Stimulated activated memory B cell treated with anti-CD40 and anti-IgM and Interleukin-4, amounts not matched to agents 10 μg/mL and 1 μg/mL and 100 μg/mL, for 72 hours (primary cell): Measurements from ENCODE around the gene ITPR2.
"Not testable (repeated sequence)": the region's sequence is repeated elsewhere in the genome, so short reads cannot be mapped to it uniquely, and the experiment has no call there.

Experiments used
- ATAC-seq: fragments of 150-1000 bp; cut with Tn5 transposase; 2 replicates; pipeline ENCODE4 v1.10.0; 2021
- H3K27ac Mint-ChIP-seq: one replicate; pipeline ENCODE4 v1.8.0; 2022; ENCODE audit warnings: mild to moderate bottlenecking, mixed read lengths
- H3K27me3 Mint-ChIP-seq: one replicate; pipeline ENCODE4 v1.8.0; 2022; ENCODE audit warnings: mixed read lengths
- H3K36me3 Mint-ChIP-seq: one replicate; pipeline ENCODE4 v1.8.0; 2022; ENCODE audit warnings: mixed read lengths
- H3K4me1 Mint-ChIP-seq: one replicate; pipeline ENCODE4 v1.8.0; 2022; ENCODE audit warnings: mixed read lengths
- H3K4me3 Mint-ChIP-seq: one replicate; pipeline ENCODE4 v1.8.0; 2022; ENCODE audit warnings: mild to moderate bottlenecking, moderate library complexity, mixed read lengths
- H3K9me3 Mint-ChIP-seq: one replicate; pipeline ENCODE4 v1.8.0; 2022; ENCODE audit warnings: mixed read lengths

Gene ITPR2

DNA sequence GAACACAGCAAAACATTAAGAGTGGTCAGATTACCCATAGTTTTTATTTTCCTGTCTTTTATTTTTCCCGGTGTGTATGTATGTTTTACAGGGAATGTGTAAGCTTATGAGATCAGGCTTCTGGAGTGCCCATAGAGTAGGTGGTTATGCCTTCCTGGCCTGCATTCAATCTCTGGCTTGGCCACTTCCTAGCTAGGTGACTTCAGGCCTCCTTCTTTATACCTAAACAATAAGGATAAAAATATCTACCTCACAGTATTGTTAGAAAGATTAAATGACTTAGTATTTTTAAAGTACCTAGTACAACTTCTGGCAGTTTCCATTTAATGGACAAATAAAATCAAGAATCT is 42.4 kb downstream of the ITPR2 start:
- Mint-ChIP-seq H3K9me3 (no peaks in the 10 kb centered on the region), H3K36me3 (peaks cover 22% of the 10 kb centered on the region), H3K4me1 (peaks cover 17% of the 10 kb centered on the region), H3K4me3 (no peak overlapping the region), H3K27me3 (no peaks in the 10 kb centered on the region), H3K27ac (no peak overlapping the region)
- no peak for ATAC-seq

DNA sequence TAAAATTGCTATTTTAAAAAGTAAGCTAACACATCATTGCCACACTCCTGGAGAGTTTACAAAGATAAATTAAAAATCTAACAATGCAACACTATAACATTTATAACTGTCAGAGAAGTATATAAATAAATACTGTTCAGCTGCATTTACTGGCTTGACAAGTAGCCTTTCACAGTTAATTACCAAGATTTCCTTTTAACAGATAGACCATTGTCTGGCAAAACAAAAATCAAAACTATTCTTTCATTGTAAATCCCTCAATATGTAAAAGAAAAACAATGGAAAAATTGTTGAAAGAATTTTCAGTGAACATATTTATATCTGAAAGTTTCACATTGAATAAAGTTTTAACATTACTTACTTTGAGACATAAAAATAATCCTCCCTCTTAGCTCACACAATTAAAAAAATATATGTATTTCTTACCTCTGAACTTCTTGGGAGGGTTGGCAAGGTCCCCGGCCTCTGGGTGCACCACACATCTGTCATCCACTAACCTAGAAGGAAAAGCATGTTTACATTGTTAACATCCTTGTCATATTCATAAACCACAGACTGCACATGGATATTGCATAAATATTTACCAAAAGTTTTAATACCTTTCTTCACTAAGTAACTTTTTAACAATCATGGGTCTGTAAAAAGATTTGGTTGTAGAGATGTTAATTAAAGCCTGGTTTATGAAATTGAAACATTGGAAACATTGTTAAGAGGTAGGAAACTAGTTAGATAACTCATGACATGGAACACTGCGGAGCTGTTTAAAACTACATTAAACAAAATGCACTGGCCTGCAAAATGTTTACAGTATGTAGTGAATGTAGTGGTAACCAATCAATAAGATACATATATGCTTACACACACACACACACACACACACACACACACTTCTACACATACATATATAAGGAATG is 43.0 kb downstream of the ITPR2 start:
- Mint-ChIP-seq H3K36me3 (peaks cover 22% of the 10 kb centered on the region), H3K9me3 (no peaks in the 10 kb centered on the region), H3K4me3 (no peak overlapping the region), H3K27me3 (no peaks in the 10 kb centered on the region), H3K4me1 (peaks cover 17% of the 10 kb centered on the region), H3K27ac (no peak overlapping the region)
- no peak for ATAC-seq

DNA sequence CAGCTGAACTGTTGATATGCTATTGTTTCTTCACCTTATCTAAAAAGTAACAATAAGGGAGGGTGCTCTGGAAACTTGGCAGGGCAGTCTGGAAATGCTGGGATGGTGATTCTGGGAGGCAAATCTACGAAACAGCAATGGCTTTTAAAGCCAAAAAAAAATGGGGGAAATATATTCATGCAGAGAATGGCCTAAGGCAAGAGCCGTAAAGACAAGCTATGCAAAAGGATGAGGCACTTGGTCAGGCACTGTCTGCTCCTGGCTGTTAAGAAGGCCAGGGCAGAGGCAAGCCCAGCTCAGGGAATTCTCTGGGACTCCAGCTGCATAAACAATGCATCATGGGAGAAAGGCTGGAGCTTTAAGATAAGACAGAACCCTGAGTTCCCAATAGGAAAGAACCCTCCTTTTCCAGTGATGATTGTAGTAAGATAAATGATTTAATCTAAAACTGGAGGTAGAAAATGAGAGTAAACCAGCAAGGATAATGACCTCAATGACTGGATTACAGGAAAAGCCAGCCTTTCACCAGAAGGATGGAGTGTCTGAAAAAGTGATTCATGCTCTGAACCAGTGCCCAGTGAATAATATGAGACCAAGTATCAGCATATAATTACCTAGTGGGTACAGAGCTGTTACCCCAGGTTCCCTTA is 46.0 kb downstream of the ITPR2 start:
- Mint-ChIP-seq H3K9me3 (no peaks in the 10 kb centered on the region), H3K4me3 (no peak overlapping the region), H3K36me3 (peaks cover 37% of the 10 kb centered on the region), H3K27me3 (no peaks in the 10 kb centered on the region), H3K4me1 (peaks cover 20% of the 10 kb centered on the region), H3K27ac (no peak overlapping the region)
- no peak for ATAC-seq

DNA sequence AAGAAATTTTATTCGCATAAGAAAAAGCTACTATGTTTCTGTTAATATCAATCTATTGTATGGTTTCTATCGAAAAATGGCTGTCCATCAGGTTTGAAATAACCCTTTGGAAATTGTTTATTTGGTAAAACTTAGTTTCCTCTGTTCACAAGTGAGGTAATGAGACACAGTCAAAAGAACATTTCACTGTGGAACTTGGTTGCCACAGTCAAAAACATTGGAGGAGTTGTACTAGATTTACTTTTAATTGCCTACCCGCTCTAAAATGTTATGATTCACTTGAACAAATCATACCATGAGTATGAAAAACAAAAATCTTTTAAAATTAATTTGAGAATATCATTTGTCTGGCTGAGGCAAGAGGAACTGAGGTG is 46.5 kb downstream of the ITPR2 start:
- peaks cover 40% of the 10 kb centered on the region for H3K36me3 Mint-ChIP-seq
- ATAC-seq = no peak
- no peaks in the 10 kb centered on the region for H3K27me3 Mint-ChIP-seq
- peaks cover 15% of the 10 kb centered on the region for H3K4me1 Mint-ChIP-seq
- no peak overlapping the region for H3K4me3 Mint-ChIP-seq
- H3K9me3 Mint-ChIP-seq = no peaks in the 10 kb centered on the region
- H3K27ac Mint-ChIP-seq = no peak overlapping the region

DNA sequence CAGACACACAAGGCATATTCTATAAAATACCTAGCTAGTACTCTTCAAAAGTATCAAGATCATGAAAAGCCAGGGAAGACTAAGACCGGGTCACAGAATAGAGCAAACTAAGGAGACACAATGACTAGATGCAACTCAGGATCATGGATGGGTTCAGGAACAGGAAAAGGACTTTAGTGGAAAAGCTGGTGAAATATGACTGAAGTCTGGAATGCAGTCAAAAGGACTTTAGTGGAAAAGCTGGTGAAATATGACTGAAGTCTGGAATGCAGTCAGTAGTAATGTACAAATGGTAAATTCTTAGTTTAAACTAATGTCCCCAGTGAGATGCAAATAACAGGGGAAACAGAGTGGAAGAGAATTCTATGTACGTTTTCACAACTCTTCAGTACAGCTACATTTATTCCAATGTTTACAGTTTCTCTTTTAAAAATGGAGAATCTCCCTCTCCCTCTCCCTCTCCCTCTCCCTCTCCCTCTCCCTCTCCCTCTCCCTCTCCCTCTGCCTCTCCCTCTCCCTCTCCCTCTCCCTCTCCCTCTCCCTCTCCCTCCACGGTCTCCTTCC is 49.1 kb downstream of the ITPR2 start:
- peaks cover 59% of the 10 kb centered on the region for H3K36me3 Mint-ChIP-seq
- H3K27ac Mint-ChIP-seq, H3K4me1 Mint-ChIP-seq, ATAC-seq, H3K27me3 Mint-ChIP-seq, H3K4me3 Mint-ChIP-seq, H3K9me3 Mint-ChIP-seq: not testable (repeated sequence)

DNA sequence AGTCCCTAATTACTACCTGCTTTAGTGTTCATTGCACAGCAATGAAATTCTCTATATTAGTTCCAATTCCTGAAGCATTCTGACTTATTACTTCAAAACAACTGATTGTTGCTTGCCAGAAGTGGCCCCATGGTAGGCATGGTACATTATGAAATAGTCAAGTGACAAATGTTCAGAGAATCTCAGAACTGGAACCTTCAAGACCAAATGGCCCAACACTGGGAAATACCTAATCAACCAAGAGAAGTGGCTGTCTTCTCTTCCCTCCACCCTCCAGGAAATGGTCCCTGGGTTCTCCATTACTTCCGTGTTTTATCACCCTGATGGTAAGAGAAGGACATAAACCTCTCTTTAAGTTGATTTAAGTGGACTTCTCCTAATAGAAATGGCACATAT is 49.9 kb downstream of the ITPR2 start:
- H3K9me3 Mint-ChIP-seq = peaks cover 5% of the 10 kb centered on the region
- H3K27ac Mint-ChIP-seq = no peak overlapping the region
- H3K4me3 Mint-ChIP-seq = no peak overlapping the region
- peaks cover 58% of the 10 kb centered on the region for H3K36me3 Mint-ChIP-seq
- no peak for ATAC-seq
- H3K27me3 Mint-ChIP-seq = no peaks in the 10 kb centered on the region
- H3K4me1 Mint-ChIP-seq = peaks cover 5% of the 10 kb centered on the region

DNA sequence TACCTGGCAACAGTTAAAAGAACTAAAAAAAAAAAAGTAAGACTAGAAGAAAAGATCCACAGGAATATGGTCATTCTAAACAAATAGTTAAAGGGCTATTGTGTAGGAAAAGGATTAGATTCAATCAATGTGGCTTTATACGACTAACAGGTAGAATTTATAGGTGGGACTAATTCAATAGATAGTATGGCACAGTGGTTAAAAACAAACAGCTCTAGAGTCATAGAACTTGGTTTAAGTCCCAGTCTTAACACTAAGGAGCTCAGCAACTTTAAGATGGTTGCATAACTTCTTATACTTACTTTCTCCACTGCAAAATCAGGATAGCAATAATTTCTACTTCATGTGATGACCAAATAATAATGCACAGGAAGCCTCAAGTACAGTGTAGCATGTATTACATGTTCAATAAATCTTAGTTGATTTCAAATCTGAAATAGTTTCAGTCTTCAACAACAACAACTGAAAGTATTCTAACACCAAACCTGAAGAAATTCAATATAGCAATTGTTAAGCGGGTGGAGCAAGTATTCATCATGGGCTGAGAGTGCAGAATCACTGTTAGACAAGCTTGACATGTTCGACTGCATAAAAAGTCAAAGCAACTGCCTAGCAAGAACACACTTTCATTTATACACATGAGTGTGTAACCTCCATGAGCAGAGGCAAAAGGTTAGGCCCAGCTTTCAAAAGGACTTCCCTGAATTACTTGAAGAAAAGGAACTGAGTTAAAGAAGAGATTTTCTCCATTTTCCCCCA is 50.4 kb downstream of the ITPR2 start:
- Mint-ChIP-seq H3K9me3 (peaks cover 5% of the 10 kb centered on the region), H3K27me3 (no peaks in the 10 kb centered on the region), H3K27ac (peak overlapping the region; percentile 19), H3K4me3 (no peak overlapping the region), H3K36me3 (peaks cover 61% of the 10 kb centered on the region), H3K4me1 (peaks cover 5% of the 10 kb centered on the region)
- no peak for ATAC-seq

DNA sequence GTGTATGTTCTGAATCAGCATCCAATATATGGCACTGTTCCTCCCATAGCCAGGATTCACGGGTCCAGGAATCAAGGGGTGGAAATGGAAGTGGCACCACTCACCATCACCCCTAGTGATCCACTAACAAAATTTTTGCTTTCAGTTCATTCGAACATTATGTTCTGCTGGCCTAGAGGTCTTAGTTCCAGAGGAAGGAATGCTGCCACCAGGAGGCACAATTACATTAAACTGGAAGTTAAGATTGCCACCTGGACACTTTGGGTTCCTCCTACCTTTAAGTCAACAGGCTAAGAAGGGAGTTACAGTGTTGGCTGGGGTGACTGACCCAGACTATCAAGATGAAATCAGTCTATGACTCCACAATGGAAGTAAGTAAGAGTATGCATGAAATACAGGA is 52.3 kb downstream of the ITPR2 start:
- not testable (repeated sequence) for H3K27me3 Mint-ChIP-seq, H3K4me1 Mint-ChIP-seq, ATAC-seq, H3K4me3 Mint-ChIP-seq, H3K27ac Mint-ChIP-seq
- peaks cover 67% of the 10 kb centered on the region for H3K36me3 Mint-ChIP-seq
- H3K9me3 Mint-ChIP-seq = peaks cover 12% of the 10 kb centered on the region

DNA sequence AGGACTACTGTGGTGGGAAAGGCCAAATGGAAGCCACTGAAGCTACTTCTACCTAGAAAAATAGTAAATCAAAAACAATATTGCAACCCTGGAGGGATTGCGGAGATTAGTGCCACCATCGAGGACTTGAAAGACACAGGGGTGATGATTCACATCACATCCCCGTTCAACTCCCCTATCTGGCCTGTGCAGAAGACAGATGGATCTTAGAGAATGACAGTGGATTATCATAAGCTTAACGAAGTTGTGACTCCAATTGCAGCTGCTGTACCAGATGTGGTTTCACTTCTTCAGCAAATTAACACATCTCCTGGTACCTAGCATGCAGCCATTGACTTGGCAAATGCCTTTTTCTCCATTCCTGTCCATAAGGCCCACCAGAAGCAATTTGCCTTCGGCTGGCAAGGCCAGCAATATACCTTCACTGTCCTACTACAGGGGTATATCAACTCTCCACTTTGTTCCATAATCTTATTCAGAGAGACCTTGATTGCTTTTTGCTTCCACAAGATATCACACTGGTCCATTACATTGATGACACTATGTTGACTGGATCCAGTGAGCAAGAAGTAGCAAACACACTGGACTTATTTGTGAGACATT is 54.7 kb downstream of the ITPR2 start:
- H3K27ac Mint-ChIP-seq, ATAC-seq, H3K4me3 Mint-ChIP-seq, H3K27me3 Mint-ChIP-seq, H3K4me1 Mint-ChIP-seq: not testable (repeated sequence)
- H3K9me3 Mint-ChIP-seq = peaks cover 12% of the 10 kb centered on the region
- peaks cover 71% of the 10 kb centered on the region for H3K36me3 Mint-ChIP-seq

DNA sequence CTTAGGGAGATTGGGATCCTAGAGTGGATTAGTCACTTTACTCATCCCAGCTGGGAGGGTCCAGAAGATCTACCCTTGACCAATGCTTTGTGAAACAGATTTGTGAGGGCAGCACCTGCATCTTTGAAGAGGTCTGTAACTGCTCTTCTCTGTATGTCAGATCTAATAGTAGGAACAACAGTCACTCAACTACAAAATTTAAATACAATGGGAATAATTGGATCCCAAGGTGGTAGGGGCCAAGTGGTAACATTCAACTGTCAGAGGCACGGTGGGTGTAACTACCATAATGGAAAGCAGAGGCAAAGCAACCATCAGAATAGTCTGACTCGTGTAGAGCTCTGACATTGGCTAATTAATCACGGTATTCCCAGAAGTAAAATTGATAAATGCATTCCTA is 55.8 kb downstream of the ITPR2 start:
- Mint-ChIP-seq H3K36me3 (peaks cover 65% of the 10 kb centered on the region), H3K27ac (no peak overlapping the region), H3K27me3 (no peaks in the 10 kb centered on the region), H3K4me1 (peaks cover 5% of the 10 kb centered on the region), H3K9me3 (peaks cover 12% of the 10 kb centered on the region), H3K4me3 (no peak overlapping the region)
- ATAC-seq = no peak

DNA sequence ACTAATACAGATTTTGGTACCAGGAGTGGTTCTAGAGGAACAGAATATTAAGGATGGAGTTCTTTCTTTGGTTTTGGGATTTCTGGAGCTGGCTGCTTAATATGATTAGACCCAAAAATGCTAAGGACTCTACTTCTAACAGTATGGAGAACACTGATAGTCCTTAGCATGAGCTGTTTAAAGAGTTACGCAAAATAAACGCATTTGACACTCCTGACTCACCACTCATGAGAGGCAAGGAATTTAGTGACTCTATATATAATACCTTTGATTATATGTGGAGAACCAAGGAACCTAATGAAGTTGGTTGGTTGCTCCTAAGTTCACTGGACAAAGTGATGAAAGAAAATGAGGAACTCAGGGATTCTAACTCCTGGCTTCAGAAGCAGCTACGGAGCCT is 57.0 kb downstream of the ITPR2 start:
- not testable (repeated sequence) for H3K4me1 Mint-ChIP-seq, H3K27me3 Mint-ChIP-seq, ATAC-seq, H3K27ac Mint-ChIP-seq, H3K4me3 Mint-ChIP-seq
- Mint-ChIP-seq H3K36me3 (peaks cover 55% of the 10 kb centered on the region), H3K9me3 (peaks cover 12% of the 10 kb centered on the region)

DNA sequence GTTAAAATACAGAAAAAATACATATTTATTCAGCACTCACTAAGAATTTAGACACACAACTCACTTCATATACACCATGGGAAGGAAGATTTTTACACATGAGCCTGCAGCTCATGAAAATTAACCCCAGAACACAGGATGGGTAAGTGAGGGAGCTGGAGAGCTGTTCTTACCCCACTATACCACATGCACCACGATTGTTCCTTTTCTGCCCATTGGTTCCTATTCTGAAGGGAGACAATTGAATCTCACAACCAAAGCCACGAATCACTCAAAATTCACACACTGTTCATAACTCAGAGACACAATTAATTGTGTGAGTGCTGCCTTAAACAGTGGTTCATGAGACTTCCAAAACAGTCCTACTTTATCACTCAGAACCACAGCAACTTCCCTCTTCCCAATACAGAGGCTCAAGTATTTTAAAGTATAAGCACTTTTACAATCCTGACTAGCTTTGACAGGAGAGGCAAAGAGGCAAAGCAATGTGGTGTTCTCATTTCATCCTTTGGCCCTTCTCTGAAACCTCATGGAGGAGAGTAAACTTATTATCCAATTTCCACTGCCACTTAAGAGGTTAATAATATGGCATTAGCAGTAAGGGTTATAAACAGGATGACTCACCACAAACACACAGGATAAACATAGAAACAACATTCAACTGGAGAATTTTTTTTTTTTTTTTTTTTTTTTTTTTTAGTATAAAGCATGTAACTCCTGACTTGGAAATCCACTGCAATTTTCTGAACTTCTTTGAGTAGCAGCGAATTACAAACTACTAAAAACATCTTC is 59.5 kb downstream of the ITPR2 start:
- Mint-ChIP-seq H3K36me3 (peaks cover 41% of the 10 kb centered on the region), H3K4me3 (no peak overlapping the region), H3K27ac (no peak overlapping the region), H3K27me3 (no peaks in the 10 kb centered on the region), H3K4me1 (peaks cover 26% of the 10 kb centered on the region), H3K9me3 (peaks cover 8% of the 10 kb centered on the region)
- no peak for ATAC-seq

DNA sequence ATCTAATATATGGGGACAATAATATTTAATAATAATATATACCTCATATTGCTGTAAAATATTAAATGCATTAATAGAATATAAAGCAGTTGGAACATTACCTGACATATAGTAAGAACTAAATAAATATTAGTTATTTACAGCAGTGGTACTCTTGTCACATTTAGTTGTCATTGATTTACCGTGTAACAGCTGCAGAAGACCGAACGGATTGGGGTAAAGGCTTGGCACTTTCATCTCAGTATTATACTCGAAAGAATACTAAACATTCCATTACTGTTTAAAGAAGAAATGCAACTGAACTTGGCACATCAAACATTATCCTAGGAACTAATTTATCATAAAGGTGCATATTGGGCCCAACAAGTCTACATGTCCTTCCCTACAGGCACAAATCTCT is 61.1 kb downstream of the ITPR2 start:
- Mint-ChIP-seq H3K36me3 (peaks cover 32% of the 10 kb centered on the region), H3K4me1 (peaks cover 31% of the 10 kb centered on the region), H3K27me3 (no peaks in the 10 kb centered on the region), H3K4me3 (no peak overlapping the region), H3K9me3 (peaks cover 4% of the 10 kb centered on the region), H3K27ac (no peak overlapping the region)
- no peak for ATAC-seq

DNA sequence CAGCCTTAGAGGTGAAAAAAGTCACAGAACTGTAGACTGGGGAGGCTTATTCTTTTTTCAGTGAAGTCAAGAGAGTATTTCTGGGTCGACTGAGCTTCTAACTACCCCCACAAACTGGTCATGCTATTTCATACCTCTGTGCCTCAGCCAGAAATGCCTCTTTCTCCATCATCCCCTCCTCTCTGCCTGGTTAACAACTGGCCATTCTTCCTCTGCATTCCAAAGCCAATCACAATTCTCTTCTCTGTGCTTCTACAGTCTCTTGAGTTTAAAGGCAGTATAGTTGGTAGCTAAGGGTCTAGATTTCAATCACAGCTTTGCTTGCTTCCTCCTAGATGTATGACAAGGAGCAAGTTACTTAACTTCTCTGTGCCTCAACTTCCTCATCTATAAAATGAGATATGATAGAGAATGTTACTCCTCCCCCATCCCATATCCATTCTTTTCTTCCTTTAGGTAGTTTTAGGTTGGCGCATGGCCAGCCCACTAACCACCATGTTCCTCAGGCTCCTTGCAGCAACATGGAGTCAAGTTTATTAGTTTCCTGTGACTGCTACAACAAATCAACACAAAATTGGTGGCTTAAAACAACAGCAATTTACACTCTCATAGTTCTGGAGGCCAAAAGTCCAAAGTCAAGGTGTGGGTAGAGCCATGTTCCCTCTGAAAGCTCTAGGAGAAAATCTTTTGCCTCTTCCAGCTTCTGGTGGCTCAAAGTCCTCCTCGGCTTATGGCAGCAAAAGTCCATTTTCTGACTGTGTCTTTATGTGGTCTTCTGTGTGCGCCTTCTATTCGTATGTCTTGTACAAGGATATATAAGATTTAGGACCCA is 62.5 kb downstream of the ITPR2 start:
- no peak overlapping the region for H3K4me3 Mint-ChIP-seq
- no peak for ATAC-seq
- H3K4me1 Mint-ChIP-seq = peaks cover 31% of the 10 kb centered on the region
- no peaks in the 10 kb centered on the region for H3K27me3 Mint-ChIP-seq
- H3K9me3 Mint-ChIP-seq = no peaks in the 10 kb centered on the region
- peaks cover 33% of the 10 kb centered on the region for H3K36me3 Mint-ChIP-seq
- H3K27ac Mint-ChIP-seq = peak overlapping the region; percentile 10
